Measurements from ENCODE around the gene SV2B.

The SV2B gene

DNA sequence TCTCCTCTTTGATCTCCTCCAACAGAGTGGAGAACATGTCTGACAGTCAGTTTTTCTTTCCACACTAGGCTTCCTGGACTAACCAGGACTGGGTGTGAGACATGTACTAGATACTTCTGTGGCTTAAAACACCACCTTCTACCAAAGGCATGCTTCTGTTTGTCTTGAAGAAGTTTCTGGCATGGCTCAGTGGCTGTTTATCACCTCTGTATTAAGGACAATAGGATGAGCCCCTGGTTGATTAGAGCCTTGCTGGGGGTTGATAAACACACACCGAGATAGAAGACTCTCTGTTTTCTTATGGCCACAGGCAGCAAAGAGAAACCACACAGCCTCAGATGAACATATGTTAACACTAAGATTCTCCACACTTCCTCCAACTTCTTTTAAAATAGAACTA, 40.5 kb downstream of the SV2B start:
- no peaks in the 10 kb centered on the region for H3K36me3 ChIP-seq
- TF ChIP-seq, protein P1, sequence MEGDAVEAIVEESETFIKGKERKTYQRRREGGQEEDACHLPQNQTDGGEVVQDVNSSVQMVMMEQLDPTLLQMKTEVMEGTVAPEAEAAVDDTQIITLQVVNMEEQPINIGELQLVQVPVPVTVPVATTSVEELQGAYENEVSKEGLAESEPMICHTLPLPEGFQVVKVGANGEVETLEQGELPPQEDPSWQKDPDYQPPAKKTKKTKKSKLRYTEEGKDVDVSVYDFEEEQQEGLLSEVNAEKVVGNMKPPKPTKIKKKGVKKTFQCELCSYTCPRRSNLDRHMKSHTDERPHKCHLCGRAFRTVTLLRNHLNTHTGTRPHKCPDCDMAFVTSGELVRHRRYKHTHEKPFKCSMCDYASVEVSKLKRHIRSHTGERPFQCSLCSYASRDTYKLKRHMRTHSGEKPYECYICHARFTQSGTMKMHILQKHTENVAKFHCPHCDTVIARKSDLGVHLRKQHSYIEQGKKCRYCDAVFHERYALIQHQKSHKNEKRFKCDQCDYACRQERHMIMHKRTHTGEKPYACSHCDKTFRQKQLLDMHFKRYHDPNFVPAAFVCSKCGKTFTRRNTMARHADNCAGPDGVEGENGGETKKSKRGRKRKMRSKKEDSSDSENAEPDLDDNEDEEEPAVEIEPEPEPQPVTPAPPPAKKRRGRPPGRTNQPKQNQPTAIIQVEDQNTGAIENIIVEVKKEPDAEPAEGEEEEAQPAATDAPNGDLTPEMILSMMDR (IDR thresholded peaks at IDR 0.05; ENCODE audit: low read depth, low read length): no peak
- no peak overlapping the region for H3K4me3 ChIP-seq (ENCODE audit: low read depth, low read length)
- H3K4me1 ChIP-seq: no peaks in the 10 kb centered on the region
- peaks cover 41% of the 10 kb centered on the region for H3K27me3 ChIP-seq
- no peaks in the 10 kb centered on the region for H3K9me3 ChIP-seq
- DNase-seq: no peak

DNA sequence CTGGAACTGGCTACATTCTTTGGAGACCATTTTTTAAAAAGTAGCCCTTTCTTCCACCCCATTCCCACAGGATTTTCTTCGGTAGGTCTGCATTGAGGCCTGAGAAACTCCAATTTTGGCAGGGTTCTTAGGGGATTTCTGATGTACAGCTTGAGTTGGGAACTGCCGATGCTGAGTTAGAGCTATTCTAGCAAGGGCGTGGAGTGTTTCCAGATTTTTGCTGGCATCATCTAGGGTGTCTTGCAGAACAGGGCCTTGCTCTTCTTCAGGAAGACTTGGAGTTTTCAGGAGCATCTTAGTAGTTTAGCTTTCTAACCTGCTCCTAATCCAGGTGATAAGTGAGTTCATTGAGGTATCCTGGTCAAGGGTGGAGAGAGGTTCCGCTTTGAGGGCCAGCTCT, 41.0 kb downstream of the SV2B start:
- TF ChIP-seq, protein P1 (IDR thresholded peaks at IDR 0.05; ENCODE audit: low read depth, low read length): no peak
- Histone ChIP-seq H3K4me1 (no peaks in the 10 kb centered on the region), H3K36me3 (no peaks in the 10 kb centered on the region), H3K4me3 (ENCODE audit: low read depth, low read length) (no peak overlapping the region), H3K9me3 (no peaks in the 10 kb centered on the region), H3K27me3 (peaks cover 36% of the 10 kb centered on the region)
- no peak for DNase-seq

DNA sequence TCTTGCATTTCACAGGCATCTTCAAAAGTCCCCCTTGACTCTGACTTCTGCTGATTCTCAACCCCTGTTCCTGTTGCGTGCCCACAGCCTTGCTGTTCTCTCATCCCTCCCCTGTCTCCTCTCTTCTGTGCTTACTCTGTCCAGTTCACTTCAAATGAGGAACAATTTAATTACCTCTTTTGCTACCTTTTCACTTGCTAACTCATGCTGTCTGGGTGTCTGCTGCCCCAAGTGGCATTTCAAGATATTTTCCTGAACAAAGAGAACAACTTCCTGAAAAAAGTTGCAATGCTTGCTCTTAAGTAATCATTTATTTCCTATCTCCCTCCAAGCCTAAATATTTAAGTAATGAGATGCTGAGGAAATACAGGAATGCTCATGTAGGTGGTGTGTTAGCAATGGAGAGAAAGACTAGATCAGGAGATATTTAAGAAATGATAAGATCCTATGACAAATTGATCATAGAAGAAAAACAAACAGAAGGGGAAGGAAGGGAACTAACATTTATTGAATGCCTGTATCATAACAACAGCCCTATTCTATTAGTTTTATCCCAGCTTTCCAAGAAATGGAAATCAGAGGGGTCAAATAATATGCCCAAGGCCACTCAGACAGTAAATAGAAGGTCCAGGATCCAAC, 42.2 kb downstream of the SV2B start:
- no peaks in the 10 kb centered on the region for H3K4me1 ChIP-seq
- H3K4me3 ChIP-seq (ENCODE audit: low read depth, low read length): no peak overlapping the region
- no peaks in the 10 kb centered on the region for H3K9me3 ChIP-seq
- no peak for DNase-seq
- TF ChIP-seq, protein P1 (IDR thresholded peaks at IDR 0.05; ENCODE audit: low read depth, low read length): peak; percentile 50
- H3K27me3 ChIP-seq: peaks cover 29% of the 10 kb centered on the region
- no peaks in the 10 kb centered on the region for H3K36me3 ChIP-seq

DNA sequence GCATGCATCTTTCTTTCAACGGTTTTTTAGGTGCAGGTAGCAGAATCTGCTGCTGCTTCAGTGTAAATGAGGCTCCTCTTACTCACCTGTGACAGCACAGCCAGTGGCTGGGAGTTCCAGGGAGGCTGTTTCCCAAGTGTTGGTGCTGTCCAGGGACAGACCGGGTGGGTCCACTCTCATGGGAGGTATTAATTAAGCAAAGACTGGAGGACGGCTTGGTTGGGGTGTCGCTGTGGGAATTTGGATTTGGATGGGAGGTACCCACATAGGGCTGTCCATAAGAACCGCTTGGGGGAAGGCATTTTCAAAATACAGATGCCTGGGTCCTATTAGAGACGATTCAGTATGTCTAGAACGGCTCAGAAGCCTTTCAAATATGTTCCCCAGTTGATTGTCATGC, 42.9 kb downstream of the SV2B start:
- no peak overlapping the region for H3K4me3 ChIP-seq (ENCODE audit: low read depth, low read length)
- H3K27me3 ChIP-seq: peaks cover 26% of the 10 kb centered on the region
- DNase-seq: no peak
- TF ChIP-seq, protein P1 (IDR thresholded peaks at IDR 0.05; ENCODE audit: low read depth, low read length): no peak
- H3K36me3 ChIP-seq: no peaks in the 10 kb centered on the region
- H3K4me1 ChIP-seq: no peaks in the 10 kb centered on the region
- no peaks in the 10 kb centered on the region for H3K9me3 ChIP-seq

DNA sequence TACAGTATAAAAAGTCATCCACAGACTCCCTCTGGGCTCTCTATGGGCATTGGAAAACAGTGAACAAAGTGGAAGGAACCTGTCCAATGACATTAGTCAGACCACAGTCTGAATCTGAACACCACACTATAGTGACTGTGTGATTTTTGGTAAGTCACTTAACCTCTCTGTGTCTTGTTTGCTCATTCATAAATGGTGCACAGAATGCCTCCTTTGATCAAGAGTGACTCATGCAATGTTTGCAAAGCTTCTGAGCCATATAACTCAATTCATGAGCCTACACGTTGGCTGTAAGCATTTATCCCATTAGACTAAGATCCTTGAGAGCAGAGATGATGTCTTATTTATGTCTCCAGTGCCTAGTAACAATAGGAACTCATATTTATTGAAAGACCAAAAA, 46.7 kb downstream of the SV2B start:
- Histone ChIP-seq H3K36me3 (no peaks in the 10 kb centered on the region), H3K27me3 (peaks cover 28% of the 10 kb centered on the region), H3K4me3 (ENCODE audit: low read depth, low read length) (no peak overlapping the region), H3K4me1 (no peaks in the 10 kb centered on the region), H3K9me3 (no peaks in the 10 kb centered on the region)
- DNase-seq: no peak
- TF ChIP-seq, protein P1 (IDR thresholded peaks at IDR 0.05; ENCODE audit: low read depth, low read length): no peak

DNA sequence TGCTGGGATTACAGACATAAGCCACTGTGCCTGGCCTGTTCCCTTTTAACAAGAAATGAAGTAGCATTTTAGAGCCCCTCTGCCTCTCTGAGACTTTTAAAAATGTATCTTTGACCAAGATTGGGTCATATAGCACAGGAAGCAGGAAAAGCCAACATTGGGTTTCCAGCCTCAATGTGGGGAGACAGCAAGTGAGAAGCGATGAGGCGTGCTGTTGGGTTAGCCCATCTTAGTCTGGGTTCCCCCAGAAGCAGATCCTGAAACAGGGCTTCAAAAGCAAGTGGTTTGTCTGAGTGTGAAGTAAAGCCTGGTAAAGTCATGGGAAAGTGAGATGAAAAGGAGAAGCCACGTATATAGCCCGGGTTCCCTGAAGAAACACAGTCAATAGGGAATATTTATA, 48.2 kb downstream of the SV2B start:
- Histone ChIP-seq H3K36me3 (no peaks in the 10 kb centered on the region), H3K27me3 (peaks cover 25% of the 10 kb centered on the region), H3K4me3 (ENCODE audit: low read depth, low read length) (no peak overlapping the region), H3K9me3 (no peaks in the 10 kb centered on the region), H3K4me1 (no peaks in the 10 kb centered on the region)
- DNase-seq: no peak
- TF ChIP-seq, protein P1 (IDR thresholded peaks at IDR 0.05; ENCODE audit: low read depth, low read length): no peak

Data from BE2C (cell line).